ENCODE results near the gene RBM20.

Gene RBM20

DNA sequence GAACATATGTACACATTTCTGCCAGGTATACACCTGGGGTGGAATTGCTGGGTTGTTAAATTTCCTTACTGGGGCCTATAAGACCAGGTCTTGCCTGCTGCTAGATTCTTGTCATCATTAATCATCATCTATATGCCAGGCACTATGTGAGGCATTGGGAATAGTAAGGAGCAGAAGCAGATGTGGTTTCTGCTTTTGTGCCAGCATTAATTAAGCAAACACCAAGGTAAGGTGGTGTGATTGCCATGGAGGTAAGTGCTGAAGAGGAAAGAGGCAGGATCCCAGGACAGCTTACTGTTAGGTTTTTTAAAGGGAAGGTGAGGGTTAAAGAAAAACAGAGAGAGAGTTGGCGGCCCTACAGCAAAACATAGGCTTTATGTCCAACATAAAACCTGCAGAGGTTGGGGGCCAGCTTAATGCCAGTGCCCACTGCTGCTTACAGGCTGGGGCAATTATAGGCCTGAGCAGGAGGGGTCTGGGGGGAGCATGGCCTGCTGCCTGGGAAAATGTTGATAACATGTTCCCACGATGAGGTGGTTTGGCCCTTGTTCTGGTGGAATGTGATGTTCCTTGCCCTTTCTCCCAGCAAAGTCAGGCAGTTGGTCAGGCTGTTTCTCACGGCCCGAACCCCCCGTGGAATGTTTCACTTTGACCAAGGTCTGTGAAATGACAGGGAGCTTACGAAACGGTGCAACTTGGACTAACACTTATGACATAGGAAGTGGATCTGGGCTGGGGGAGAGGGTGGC lies 93.9 kb downstream of the RBM20 start:
- Histone ChIP-seq H3K9ac (ENCODE audit: low read length) (no peak overlapping the region), H3K27ac (ENCODE audit: low read length) (no peak overlapping the region), H2AFZ (ENCODE audit: low read length) (no peak overlapping the region), H3K27me3 (replicated peaks; ENCODE audit: insufficient read depth, low read length) (no peaks in the 10 kb centered on the region), H4K20me1 (ENCODE audit: insufficient read depth, low read length) (no peaks in the 10 kb centered on the region), H3K4me2 (ENCODE audit: low read depth, low read length) (no peak overlapping the region), H3K9me2 (replicated peaks; ENCODE audit: insufficient read depth, low read length) (no peaks in the 10 kb centered on the region), H3K9me3 (replicated peaks; ENCODE audit: insufficient read depth, low read length) (no peaks in the 10 kb centered on the region), H3F3A (ENCODE audit: insufficient read depth, low read length) (peaks cover 15% of the 10 kb centered on the region), H3K36me3 (replicated peaks; ENCODE audit: insufficient read depth, low read length) (no peaks in the 10 kb centered on the region), H3K79me2 (ENCODE audit: low read length) (no peaks in the 10 kb centered on the region), H3K4me3 (ENCODE audit: low read length) (no peak overlapping the region), H3K4me1 (ENCODE audit: low read length) (peaks cover 25% of the 10 kb centered on the region)
- TF ChIP-seq EZH2phosphoT487 (IDR thresholded peaks at IDR 0.05; ENCODE audit: low read length) (no peak), EZH2 (optimal IDR thresholded peaks at IDR 0.05; ENCODE audit: low read depth, low read length) (no peak)
- TF ChIP-seq, protein P1, sequence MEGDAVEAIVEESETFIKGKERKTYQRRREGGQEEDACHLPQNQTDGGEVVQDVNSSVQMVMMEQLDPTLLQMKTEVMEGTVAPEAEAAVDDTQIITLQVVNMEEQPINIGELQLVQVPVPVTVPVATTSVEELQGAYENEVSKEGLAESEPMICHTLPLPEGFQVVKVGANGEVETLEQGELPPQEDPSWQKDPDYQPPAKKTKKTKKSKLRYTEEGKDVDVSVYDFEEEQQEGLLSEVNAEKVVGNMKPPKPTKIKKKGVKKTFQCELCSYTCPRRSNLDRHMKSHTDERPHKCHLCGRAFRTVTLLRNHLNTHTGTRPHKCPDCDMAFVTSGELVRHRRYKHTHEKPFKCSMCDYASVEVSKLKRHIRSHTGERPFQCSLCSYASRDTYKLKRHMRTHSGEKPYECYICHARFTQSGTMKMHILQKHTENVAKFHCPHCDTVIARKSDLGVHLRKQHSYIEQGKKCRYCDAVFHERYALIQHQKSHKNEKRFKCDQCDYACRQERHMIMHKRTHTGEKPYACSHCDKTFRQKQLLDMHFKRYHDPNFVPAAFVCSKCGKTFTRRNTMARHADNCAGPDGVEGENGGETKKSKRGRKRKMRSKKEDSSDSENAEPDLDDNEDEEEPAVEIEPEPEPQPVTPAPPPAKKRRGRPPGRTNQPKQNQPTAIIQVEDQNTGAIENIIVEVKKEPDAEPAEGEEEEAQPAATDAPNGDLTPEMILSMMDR (IDR thresholded peaks at IDR 0.05; ENCODE audit: low read length) = no peak
- no peak for DNase-seq

DNA sequence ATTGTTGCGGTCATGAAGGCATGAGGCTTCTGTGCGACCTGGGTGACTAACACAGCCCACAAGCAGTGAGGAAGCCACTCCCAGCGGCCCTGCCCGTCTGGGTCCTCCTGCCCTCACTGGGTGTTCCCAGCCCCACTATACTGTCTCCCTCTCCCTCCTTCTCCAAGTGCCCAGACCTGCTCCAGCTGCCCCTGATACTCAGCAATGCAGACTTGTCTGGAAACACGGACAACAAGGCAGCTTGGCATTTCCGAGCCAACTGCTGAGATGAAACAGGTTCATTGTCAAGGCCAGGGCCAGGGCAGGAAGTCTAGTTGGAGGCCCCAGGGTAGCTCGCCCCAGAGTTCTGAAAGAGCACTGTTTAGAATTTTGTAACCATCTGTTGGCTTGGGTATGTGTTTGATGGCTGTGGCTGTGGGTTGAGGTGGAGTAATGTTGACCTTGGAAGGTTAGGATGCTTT lies 95.7 kb downstream of the RBM20 start:
- Histone ChIP-seq H2AFZ (ENCODE audit: low read length) (no peak overlapping the region), H3K4me2 (ENCODE audit: low read depth, low read length) (no peak overlapping the region), H3K27me3 (replicated peaks; ENCODE audit: insufficient read depth, low read length) (no peaks in the 10 kb centered on the region), H4K20me1 (ENCODE audit: insufficient read depth, low read length) (no peaks in the 10 kb centered on the region), H3K9me2 (replicated peaks; ENCODE audit: insufficient read depth, low read length) (no peaks in the 10 kb centered on the region), H3F3A (ENCODE audit: insufficient read depth, low read length) (peaks cover 11% of the 10 kb centered on the region; the same call in 1 of the 2 replicates), H3K4me3 (ENCODE audit: low read length) (no peak overlapping the region), H3K9ac (ENCODE audit: low read length) (no peak overlapping the region), H3K36me3 (replicated peaks; ENCODE audit: insufficient read depth, low read length) (no peaks in the 10 kb centered on the region), H3K27ac (ENCODE audit: low read length) (no peak overlapping the region), H3K79me2 (ENCODE audit: low read length) (no peaks in the 10 kb centered on the region), H3K4me1 (ENCODE audit: low read length) (peaks cover 13% of the 10 kb centered on the region), H3K9me3 (replicated peaks; ENCODE audit: insufficient read depth, low read length) (no peaks in the 10 kb centered on the region)
- DNase-seq = no peak
- TF ChIP-seq, protein P1 (IDR thresholded peaks at IDR 0.05; ENCODE audit: low read length) = no peak
- TF ChIP-seq EZH2phosphoT487 (IDR thresholded peaks at IDR 0.05; ENCODE audit: low read length) (no peak), EZH2 (optimal IDR thresholded peaks at IDR 0.05; ENCODE audit: low read depth, low read length) (no peak)

DNA sequence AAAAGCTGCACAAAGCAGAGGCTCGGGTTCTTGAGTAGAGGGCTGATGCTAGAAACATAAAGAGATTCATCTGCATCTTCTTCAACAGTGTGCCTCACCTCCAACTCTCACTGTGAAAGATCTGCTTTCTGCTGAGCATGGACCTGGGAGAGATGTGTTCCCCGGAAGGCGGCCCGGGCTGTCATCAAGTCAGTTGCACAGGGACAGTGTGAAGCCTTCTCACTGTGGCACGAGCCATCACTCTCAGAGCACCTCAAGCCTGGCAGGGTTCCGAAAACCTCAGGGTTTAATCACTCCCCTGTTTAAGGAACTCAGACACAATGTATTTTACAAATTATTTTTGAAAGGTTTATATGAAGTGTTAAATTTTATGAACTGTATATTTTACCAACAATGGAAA lies 98.7 kb downstream of the RBM20 start:
- DNase-seq = no peak
- peaks cover 14% of the 10 kb centered on the region for H3F3A ChIP-seq (ENCODE audit: insufficient read depth, low read length)
- H3K4me2 ChIP-seq (ENCODE audit: low read depth, low read length) = peak overlapping the region; percentile 94
- H2AFZ ChIP-seq (ENCODE audit: low read length) = peak overlapping the region; percentile 50
- H3K27ac ChIP-seq (ENCODE audit: low read length) = no peak overlapping the region; the same call in 1 of the 2 replicates
- H3K4me1 ChIP-seq (ENCODE audit: low read length) = peaks cover 24% of the 10 kb centered on the region
- no peaks in the 10 kb centered on the region for H3K9me2 ChIP-seq (replicated peaks; ENCODE audit: insufficient read depth, low read length)
- no peaks in the 10 kb centered on the region for H3K36me3 ChIP-seq (replicated peaks; ENCODE audit: insufficient read depth, low read length)
- no peaks in the 10 kb centered on the region for H4K20me1 ChIP-seq (ENCODE audit: insufficient read depth, low read length)
- H3K9ac ChIP-seq (ENCODE audit: low read length) = peak overlapping the region; percentile 21; the same call in 1 of the 2 replicates
- H3K79me2 ChIP-seq (ENCODE audit: low read length) = no peaks in the 10 kb centered on the region
- H3K9me3 ChIP-seq (replicated peaks; ENCODE audit: insufficient read depth, low read length) = no peaks in the 10 kb centered on the region
- TF ChIP-seq, protein P1 (IDR thresholded peaks at IDR 0.05; ENCODE audit: low read length) = no peak
- no peak for TF ChIP-seq EZH2phosphoT487 (IDR thresholded peaks at IDR 0.05; ENCODE audit: low read length)
- TF ChIP-seq EZH2 (optimal IDR thresholded peaks at IDR 0.05; ENCODE audit: low read depth, low read length) = no peak
- no peaks in the 10 kb centered on the region for H3K27me3 ChIP-seq (replicated peaks; ENCODE audit: insufficient read depth, low read length)
- H3K4me3 ChIP-seq (ENCODE audit: low read length) = peak overlapping the region; percentile 32

Data from MM.1S (cell line).